HFFc6 (cell line): Measurements from ENCODE around the gene SHD. TPM values are rescaled to one million over a fixed set of nuclear protein-coding genes. Genes with fewer than 3 reads are reported as not detected.

Experiments
- DNase-seq: peaks from one replicate; pipeline ENCODE4 v3.0.0-alpha.2; 2018
- H3K27ac Mint-ChIP-seq: 2 replicates; pipeline ENCODE4 v1.8.0; 2020; ENCODE audit warnings: mild to moderate bottlenecking, mixed read lengths
- H3K27me3 Mint-ChIP-seq: 2 replicates; pipeline ENCODE4 v1.8.0; 2021; ENCODE audit warnings: mild to moderate bottlenecking, moderate library complexity, mixed read lengths; ENCODE audit not compliant: insufficient read depth
- H3K36me3 Mint-ChIP-seq: 2 replicates; pipeline ENCODE4 v1.8.0; 2021; ENCODE audit warnings: low read depth, mixed read lengths
- H3K4me1 Mint-ChIP-seq: 2 replicates; pipeline ENCODE4 v1.8.0; 2020; ENCODE audit warnings: low read depth, mixed read lengths
- H3K4me3 Mint-ChIP-seq: 2 replicates; pipeline ENCODE4 v1.8.0; 2020; ENCODE audit warnings: mild to moderate bottlenecking, moderate library complexity, mixed read lengths
- H3K9me3 Mint-ChIP-seq: 2 replicates; pipeline ENCODE4 v1.8.0; 2020; ENCODE audit warnings: mild to moderate bottlenecking, mixed read lengths
- total RNA-seq, 6 experiments: library from RNA; stranded (reverse); fragmentation: NEBNext Ultra II Directional; extraction: Animal tissue kit (Norgen Biotek cat#: 25700); gene quantifications; 2 replicates in 1 of 6; 3 replicates in 5 of 6; pipeline ENCODE4 v1.2.3, GENCODE V29; 2021
- TF ChIP-seq, protein P1 (sequence below): fragments of 200-600 bp; sonication (generic); IDR thresholded peaks from 2 replicates; pipeline ENCODE4 v1.5.0; 2021; ENCODE audit warnings: antibody characterized with exemption, mild to moderate bottlenecking

Gene SHD
- total RNA-seq, 6 experiments from 2014 or later: not detected

DNA sequence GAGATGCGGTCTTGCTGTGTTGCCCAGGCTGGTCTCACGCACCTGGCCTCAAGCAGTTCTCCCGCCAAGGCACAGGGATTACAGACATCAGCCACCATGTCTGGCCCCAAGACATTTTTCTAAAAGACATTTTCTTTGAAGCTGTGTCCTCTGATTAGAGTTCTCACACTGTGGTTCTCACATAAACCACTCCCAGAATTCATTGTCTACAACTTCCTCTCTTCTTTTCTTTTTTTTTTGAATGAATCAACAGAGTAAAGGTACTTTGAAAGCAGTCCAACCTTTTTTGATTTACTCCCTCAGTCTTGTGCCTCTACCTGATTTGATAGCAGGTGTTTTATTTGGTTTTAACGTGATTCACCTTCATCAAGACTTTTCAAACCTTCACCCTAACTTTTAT lies 14.3 kb upstream of the SHD start:
- TF ChIP-seq, protein P1, sequence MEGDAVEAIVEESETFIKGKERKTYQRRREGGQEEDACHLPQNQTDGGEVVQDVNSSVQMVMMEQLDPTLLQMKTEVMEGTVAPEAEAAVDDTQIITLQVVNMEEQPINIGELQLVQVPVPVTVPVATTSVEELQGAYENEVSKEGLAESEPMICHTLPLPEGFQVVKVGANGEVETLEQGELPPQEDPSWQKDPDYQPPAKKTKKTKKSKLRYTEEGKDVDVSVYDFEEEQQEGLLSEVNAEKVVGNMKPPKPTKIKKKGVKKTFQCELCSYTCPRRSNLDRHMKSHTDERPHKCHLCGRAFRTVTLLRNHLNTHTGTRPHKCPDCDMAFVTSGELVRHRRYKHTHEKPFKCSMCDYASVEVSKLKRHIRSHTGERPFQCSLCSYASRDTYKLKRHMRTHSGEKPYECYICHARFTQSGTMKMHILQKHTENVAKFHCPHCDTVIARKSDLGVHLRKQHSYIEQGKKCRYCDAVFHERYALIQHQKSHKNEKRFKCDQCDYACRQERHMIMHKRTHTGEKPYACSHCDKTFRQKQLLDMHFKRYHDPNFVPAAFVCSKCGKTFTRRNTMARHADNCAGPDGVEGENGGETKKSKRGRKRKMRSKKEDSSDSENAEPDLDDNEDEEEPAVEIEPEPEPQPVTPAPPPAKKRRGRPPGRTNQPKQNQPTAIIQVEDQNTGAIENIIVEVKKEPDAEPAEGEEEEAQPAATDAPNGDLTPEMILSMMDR: no peak
- H3K9me3 Mint-ChIP-seq: no peaks in the 10 kb centered on the region
- no peak overlapping the region for H3K4me3 Mint-ChIP-seq
- H3K36me3 Mint-ChIP-seq: peaks cover 14% of the 10 kb centered on the region
- H3K27me3 Mint-ChIP-seq: peaks cover 3% of the 10 kb centered on the region; the same call in 1 of the 2 replicates
- H3K4me1 Mint-ChIP-seq: no peaks in the 10 kb centered on the region
- no peak for DNase-seq
- no peak overlapping the region; the same call in 1 of the 2 replicates for H3K27ac Mint-ChIP-seq

DNA sequence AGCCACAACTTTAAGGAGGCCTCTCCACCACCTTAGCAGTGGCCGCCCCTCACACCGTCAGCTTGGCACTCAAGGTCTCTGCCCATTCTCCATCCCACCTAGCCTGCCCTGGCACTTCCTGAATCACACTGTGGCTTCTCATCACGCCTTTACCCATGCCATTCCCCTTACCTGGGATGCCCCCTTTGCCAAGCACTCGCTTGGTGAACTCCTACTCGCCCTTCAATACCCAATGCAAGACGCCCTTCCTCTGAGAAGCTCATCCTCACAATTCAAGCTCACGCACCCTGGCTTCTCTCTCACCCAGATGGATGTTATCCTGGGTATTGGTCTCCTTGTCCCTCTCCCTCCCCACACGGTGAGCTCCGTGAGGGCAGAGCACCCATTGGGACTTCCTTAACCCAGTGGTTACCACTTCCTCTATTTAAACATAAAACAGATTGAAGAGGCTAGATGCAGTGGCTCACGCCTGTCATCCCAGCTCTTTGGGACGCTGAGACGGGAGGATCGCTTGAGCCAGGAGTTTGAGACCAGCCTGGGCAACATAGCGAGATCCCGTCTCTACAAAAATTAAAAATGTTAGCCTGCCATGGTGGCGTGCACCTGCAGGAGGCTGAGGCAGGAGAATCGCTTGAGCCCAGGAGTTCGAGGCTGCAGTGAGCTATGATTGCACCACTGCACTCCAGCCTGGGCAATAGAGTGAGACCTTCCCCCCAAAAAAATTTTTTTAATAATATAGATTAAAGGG lies 12.6 kb upstream of the SHD start:
- H3K36me3 Mint-ChIP-seq: peaks cover 11% of the 10 kb centered on the region
- DNase-seq: no peak

DNA sequence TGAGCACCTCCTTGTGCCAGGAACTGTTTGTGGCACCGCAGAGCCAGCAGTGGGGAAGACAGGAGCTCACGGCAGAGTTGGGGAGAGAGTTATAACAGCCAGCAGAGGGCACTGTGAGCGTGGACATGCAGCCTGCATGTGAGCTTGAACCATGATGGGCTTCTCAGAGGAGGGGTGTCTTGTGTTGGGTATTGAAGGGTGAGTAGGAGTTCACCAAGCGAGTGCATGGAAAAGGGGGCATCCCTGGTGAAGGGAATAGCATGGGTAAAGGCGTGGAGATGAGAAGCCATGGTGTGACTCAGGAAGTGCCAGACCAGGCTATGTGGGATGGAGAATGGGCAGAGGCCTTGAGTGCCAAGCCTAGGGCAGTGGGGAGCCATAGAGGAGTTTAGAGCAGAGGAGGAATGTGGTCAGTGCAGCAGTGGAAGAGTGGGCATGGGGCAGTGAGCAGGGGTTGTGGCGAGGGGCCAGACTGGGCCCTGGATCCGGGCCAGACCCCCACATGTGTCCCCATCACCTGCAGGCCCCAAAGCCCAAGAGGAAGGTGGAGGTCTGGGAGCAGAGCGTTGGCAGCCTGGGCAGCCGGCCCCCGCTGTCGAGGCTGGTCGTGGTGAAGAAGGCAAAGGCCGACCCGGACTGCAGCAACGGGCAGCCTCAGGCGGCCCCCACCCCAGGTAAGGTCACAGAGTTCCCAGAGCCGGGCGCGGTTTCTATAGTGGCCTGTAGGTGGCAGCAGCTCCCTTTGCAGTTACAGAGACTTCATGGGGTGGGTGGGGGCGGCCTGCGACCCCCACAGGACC lies 11.8 kb upstream of the SHD start:
- Mint-ChIP-seq H3K4me1 (no peaks in the 10 kb centered on the region), H3K4me3 (no peak overlapping the region), H3K9me3 (no peaks in the 10 kb centered on the region), H3K36me3 (peaks cover 15% of the 10 kb centered on the region), H3K27ac (peak overlapping the region; percentile 32; the same call in 1 of the 2 replicates), H3K27me3 (peaks cover 3% of the 10 kb centered on the region; the same call in 1 of the 2 replicates)
- peak; percentile 52 for DNase-seq
- TF ChIP-seq, protein P1: peak; percentile 83

More for the DNA sequence above, 12.6 kb upstream of the SHD start:
- Mint-ChIP-seq H3K4me3 (no peak overlapping the region), H3K9me3 (no peaks in the 10 kb centered on the region), H3K4me1 (no peaks in the 10 kb centered on the region), H3K27me3 (peaks cover 3% of the 10 kb centered on the region; the same call in 1 of the 2 replicates), H3K27ac (no peak overlapping the region)
- TF ChIP-seq, protein P1: no peak

DNA sequence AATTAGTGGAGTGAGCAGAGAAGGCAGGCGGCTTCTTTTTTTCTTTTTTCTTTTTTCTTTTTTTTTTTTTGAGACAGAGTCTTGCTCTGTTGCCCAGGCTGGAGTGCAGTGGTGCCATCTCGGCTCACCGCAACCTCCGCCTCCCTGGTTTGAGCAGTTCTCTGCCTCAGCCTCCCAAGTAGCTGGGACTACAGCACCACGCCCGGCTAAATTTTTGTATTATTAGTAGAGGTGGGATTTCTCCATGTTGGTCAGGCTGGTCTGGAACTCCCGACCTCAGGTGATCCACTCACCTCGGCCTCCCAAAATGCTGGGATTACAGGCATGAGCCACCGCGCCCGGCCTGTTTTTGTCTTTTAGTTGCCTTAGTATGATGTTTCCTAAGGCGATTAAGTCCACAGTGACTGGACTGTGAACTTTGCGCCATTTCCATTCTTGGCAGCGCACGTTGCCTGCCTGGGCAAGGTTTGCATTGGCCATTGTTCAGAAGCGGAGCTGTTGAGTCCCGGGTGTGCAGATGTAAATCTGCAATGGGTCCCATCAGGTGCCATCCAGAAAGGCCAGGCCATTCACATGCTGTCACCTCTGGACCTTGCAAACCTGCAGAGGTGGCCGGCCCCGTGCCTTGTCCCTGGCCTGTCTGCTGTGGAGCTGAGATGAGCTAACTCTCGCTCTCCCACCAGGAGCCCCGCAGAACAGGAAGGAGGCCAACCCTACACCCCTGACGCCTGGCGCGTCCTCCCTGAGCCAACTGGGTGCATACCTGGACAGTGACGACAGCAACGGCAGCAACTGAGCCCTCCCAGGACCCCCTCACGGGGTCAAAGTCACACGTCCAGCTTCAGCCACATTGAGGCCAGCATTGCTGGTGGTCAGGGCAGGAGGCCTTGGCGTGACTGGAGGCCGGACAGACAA lies 10.9 kb upstream of the SHD start:
- Mint-ChIP-seq H3K27me3 (peaks cover 3% of the 10 kb centered on the region; the same call in 1 of the 2 replicates), H3K9me3 (no peaks in the 10 kb centered on the region), H3K27ac (no peak overlapping the region), H3K36me3 (peaks cover 15% of the 10 kb centered on the region), H3K4me1 (no peaks in the 10 kb centered on the region), H3K4me3 (no peak overlapping the region)
- no peak for DNase-seq
- TF ChIP-seq, protein P1: peak; percentile 25; the same call in 1 of the 2 replicates

DNA sequence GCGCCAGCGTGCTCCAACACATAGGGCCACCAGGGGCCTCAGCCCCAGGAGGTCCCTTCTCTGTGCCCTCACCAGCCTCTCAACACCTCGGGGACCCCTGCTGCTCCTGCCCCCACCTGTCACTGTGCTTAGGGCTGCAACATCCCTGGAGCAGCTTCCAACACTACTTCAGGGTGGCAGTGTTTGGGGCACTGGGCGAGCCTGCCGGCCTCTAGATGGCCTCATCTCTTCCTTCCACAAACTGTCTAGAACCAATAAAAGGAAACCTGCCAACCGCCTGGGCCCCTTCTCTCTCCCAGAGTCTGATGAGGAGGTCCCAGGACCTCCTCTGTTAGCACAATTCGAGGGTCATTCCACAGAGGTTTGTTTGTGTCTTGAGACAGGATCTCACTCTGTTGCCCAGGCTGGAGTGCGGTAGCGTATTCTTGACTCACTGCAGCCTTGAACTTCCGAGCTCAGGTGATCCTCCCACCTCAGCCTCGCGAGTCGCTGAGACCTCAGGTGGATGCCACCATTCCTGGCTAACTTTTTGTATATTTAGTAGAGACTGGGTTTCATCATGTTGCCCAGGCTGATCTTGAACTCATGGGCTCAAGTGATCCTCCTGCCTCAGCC lies 10.1 kb upstream of the SHD start:
- no peak for DNase-seq
- TF ChIP-seq, protein P1: no peak; the same call in 1 of the 2 replicates
- H3K4me1 Mint-ChIP-seq: no peaks in the 10 kb centered on the region
- peaks cover 15% of the 10 kb centered on the region for H3K36me3 Mint-ChIP-seq
- peaks cover 3% of the 10 kb centered on the region; the same call in 1 of the 2 replicates for H3K27me3 Mint-ChIP-seq
- no peak overlapping the region for H3K27ac Mint-ChIP-seq
- no peak overlapping the region for H3K4me3 Mint-ChIP-seq
- H3K9me3 Mint-ChIP-seq: no peaks in the 10 kb centered on the region
